CD14-positive monocyte (primary cell): ENCODE measurements around the gene ISLR2. TPM values are rescaled to one million over a fixed set of nuclear protein-coding genes. Genes with fewer than 3 reads are reported as not detected.

Source experiments
- DNase-seq, 3 donors: peaks; one replicate each; pipeline ENCODE4 v3.0.0-alpha.2; 2011 to 2022
- H2AFZ ChIP-seq: 2 replicates; pipeline ENCODE4 v1.6.0; 2012; ENCODE audit warnings: mild to moderate bottlenecking, low read depth, low read length, inconsistent platforms; ENCODE audit not compliant: insufficient read depth, poor library complexity, severe bottlenecking
- H3K27ac ChIP-seq, 2 donors: 1 replicate in 1 of 2; 2 replicates in 1 of 2; pipeline ENCODE4 v1.5.1; 2012 to 2013; ENCODE audit warnings: low read length in 2 of 2, control low read depth in 1 of 2, inconsistent platforms in 1 of 2, low read depth in 1 of 2, mild to moderate bottlenecking in 1 of 2
- H3K27me3 ChIP-seq, 2 donors: one replicate each; pipeline versions ENCODE4 v1.6.0 to v1.6.1; 2011 to 2013; ENCODE audit warnings: low read length in 2 of 2; ENCODE audit not compliant: control insufficient read depth in 2 of 2, insufficient read depth in 2 of 2
- H3K36me3 ChIP-seq, 2 donors: replicated peaks in 1 of 2; 1 replicate in 1 of 2; 2 replicates in 1 of 2; pipeline versions ENCODE4 v1.5.1 to v1.6.1; 2012 to 2013; ENCODE audit warnings: low read length in 2 of 2, control low read depth in 1 of 2, inconsistent platforms in 1 of 2, mild to moderate bottlenecking in 1 of 2; ENCODE audit not compliant: insufficient read depth in 2 of 2, control insufficient read depth in 1 of 2
- H3K4me1 ChIP-seq, 2 donors: 1 replicate in 1 of 2; 2 replicates in 1 of 2; pipeline versions ENCODE4 v1.5.1 to v1.6.1; 2012 to 2013; ENCODE audit warnings: low read length in 2 of 2, control low read depth in 1 of 2, inconsistent platforms in 1 of 2, mild to moderate bottlenecking in 1 of 2, moderate library complexity in 1 of 2; ENCODE audit not compliant: insufficient read depth in 2 of 2, control insufficient read depth in 1 of 2
- H3K4me2 ChIP-seq: replicated peaks from 2 replicates; pipeline ENCODE3; 2012; ENCODE audit warnings: low read length, moderate library complexity, mild to moderate bottlenecking; ENCODE audit not compliant: poor library complexity, severe bottlenecking; ENCODE audit errors: extremely low read depth
- H3K4me3 ChIP-seq, 3 experiments: fragments of 200-600 bp in 1 of 3; sonication (generic) in 1 of 3; replicated peaks in 1 of 3; 1 replicate in 2 of 3; 2 replicates in 1 of 3; pipeline ENCODE4 v1.5.1; 2011 to 2013; ENCODE audit warnings: low read length in 3 of 3, mild to moderate bottlenecking in 3 of 3, control low read depth in 2 of 3, low read depth in 2 of 3, inconsistent platforms in 1 of 3, moderate library complexity in 1 of 3
- H3K79me2 ChIP-seq: 2 replicates; pipeline ENCODE4 v1.6.0; 2012; ENCODE audit warnings: mild to moderate bottlenecking, control low read depth, inconsistent platforms, low read length, moderate library complexity; ENCODE audit not compliant: insufficient read depth
- H3K9ac ChIP-seq: 2 replicates; pipeline ENCODE4 v1.6.0; 2017; ENCODE audit warnings: low read length, mild to moderate bottlenecking; ENCODE audit not compliant: insufficient read depth, poor library complexity, severe bottlenecking
- H3K9me3 ChIP-seq, 2 donors: replicated peaks in 1 of 2; 1 replicate in 1 of 2; 2 replicates in 1 of 2; pipeline versions ENCODE4 v1.5.1 to v1.6.1; 2012 to 2013; ENCODE audit warnings: low read length in 2 of 2, control low read depth in 1 of 2; ENCODE audit not compliant: control insufficient read depth in 1 of 2, insufficient read depth in 1 of 2
- H4K20me1 ChIP-seq: 2 replicates; pipeline ENCODE4 v1.6.0; 2012; ENCODE audit warnings: mild to moderate bottlenecking, low read length, control low read depth, moderate library complexity; ENCODE audit not compliant: insufficient read depth
- H3K27ac Mint-ChIP-seq, 7 donors: one replicate each; pipeline ENCODE4 v1.8.0; 2020; ENCODE audit warnings: mild to moderate bottlenecking in 7 of 7, mixed read lengths in 7 of 7, moderate library complexity in 6 of 7, inconsistent platforms in 2 of 7
- H3K27me3 Mint-ChIP-seq, 3 donors: one replicate each; pipeline ENCODE4 v1.8.0; 2021 to 2022; ENCODE audit warnings: low read depth in 3 of 3, mild to moderate bottlenecking in 3 of 3, mixed read lengths in 3 of 3, moderate library complexity in 3 of 3, inconsistent platforms in 1 of 3
- H3K36me3 Mint-ChIP-seq, 2 donors: one replicate each; pipeline ENCODE4 v1.8.0; 2020; ENCODE audit warnings: mixed read lengths in 2 of 2, inconsistent platforms in 1 of 2, mild to moderate bottlenecking in 1 of 2
- H3K4me1 Mint-ChIP-seq: one replicate; pipeline ENCODE4 v1.8.0; 2020; ENCODE audit warnings: mild to moderate bottlenecking, mixed read lengths
- H3K4me3 Mint-ChIP-seq, 2 donors: one replicate each; pipeline ENCODE4 v1.8.0; 2020; ENCODE audit warnings: mild to moderate bottlenecking in 2 of 2, mixed read lengths in 2 of 2, moderate library complexity in 1 of 2
- H3K9me3 Mint-ChIP-seq, 7 donors: one replicate each; pipeline ENCODE4 v1.8.0; 2020 to 2022; ENCODE audit warnings: mixed read lengths in 7 of 7, mild to moderate bottlenecking in 6 of 7, moderate library complexity in 6 of 7, inconsistent platforms in 2 of 7
- CTCF ChIP-seq: fragments of 200-600 bp; IDR thresholded peaks from one replicate; pipeline ENCODE4 v1.8.0; 2022; ENCODE audit warnings: antibody characterized with exemption, mild to moderate bottlenecking
- WGBS: methylation state at CpG from one replicate; pipeline ENCODE4 v1.1.5; 2013; ENCODE audit warnings: missing lambda C conversion rate; ENCODE audit not compliant: insufficient coverage; 5-methylcytosine and 5-hydroxymethylcytosine counted together
- intact Hi-C, 2 donors: fragments of 100-400 bp; cut with micrococcal nuclease; formaldehyde crosslinking; loops; one replicate each; pipeline versions ENCODE4 v1.15.0 to v1.15.1; 2023
- polyA plus RNA-seq, 3 donors: library from polyadenylated mRNA; depleted of rRNA in 1 of 3; unstranded in 2 of 3; stranded (reverse) in 1 of 3; fragments of 300-500 nt in 2 of 3; fragments of >200 nt in 1 of 3; fragmentation: Illumina TruSeq in 2 of 3; gene quantifications; 1 replicate in 2 of 3; 2 replicates in 1 of 3; pipeline ENCODE4 v1.2.3, GENCODE V29; 2012 to 2021

ISLR2 gene
- polyA plus RNA-seq, 3 donors: not detected

- no peak overlapping the region for H3K27ac Mint-ChIP-seq
- 98% methylated on average over 4 of the region's 4 CpGs for WGBS
- H3K9me3 Mint-ChIP-seq: peaks cover 0 to 17% (median 8%) of the 10 kb centered on the region in 7 donors
- peaks cover 47 to 78% of the 10 kb centered on the region in 2 donors for H3K27me3 ChIP-seq
- no peak overlapping the region for H3K9ac ChIP-seq
- H3K27me3 Mint-ChIP-seq: peaks cover 61 to 82% (median 61%) of the 10 kb centered on the region in 3 donors
- intact Hi-C loops: no loop called here
- no peak overlapping the region for H2AFZ ChIP-seq
- peaks cover 4 to 6% of the 10 kb centered on the region in 2 donors for H3K36me3 Mint-ChIP-seq
- TF ChIP-seq CTCF: no peak
- peak overlapping the region in 1 of 2 donors; percentile 77 for H3K4me3 Mint-ChIP-seq
- DNase-seq: no peak
- peaks cover 0 to 8% of the 10 kb centered on the region in 2 donors for H3K9me3 ChIP-seq
- H3K4me1 Mint-ChIP-seq: peaks cover 17% of the 10 kb centered on the region
- H4K20me1 ChIP-seq: no peaks in the 10 kb centered on the region
- no peak overlapping the region for H3K27ac ChIP-seq
- H3K4me3 ChIP-seq: no peak overlapping the region
- H3K36me3 ChIP-seq: no peaks in the 10 kb centered on the region
- peaks cover 5 to 8% of the 10 kb centered on the region in 2 donors for H3K4me1 ChIP-seq
- H3K4me2 ChIP-seq: no peak overlapping the region
- no peaks in the 10 kb centered on the region for H3K79me2 ChIP-seq
Observed at GRCh38 chr15:74138642-74139041, 8.3 kb downstream of the ISLR2 start.

- Mint-ChIP-seq H3K4me1 (peaks cover 5% of the 10 kb centered on the region), H3K36me3 (peaks cover 3 to 5% of the 10 kb centered on the region in 2 donors), H3K9me3 (peaks cover 0 to 7% (median 1%) of the 10 kb centered on the region in 7 donors), H3K27me3 (peaks cover 48 to 77% (median 54%) of the 10 kb centered on the region in 3 donors), H3K27ac (no peak overlapping the region), H3K4me3 (peak overlapping the region in 1 of 2 donors; percentile 64)
- no CpG with 5 or more reads among the region's 1 CpG for WGBS
- Histone ChIP-seq H4K20me1 (no peaks in the 10 kb centered on the region), H3K4me1 (peaks cover 0 to 2% of the 10 kb centered on the region in 2 donors), H3K9me3 (peaks cover 0 to 8% of the 10 kb centered on the region in 2 donors), H3K4me3 (no peak overlapping the region), H3K79me2 (no peaks in the 10 kb centered on the region), H3K27me3 (peaks cover 43 to 60% of the 10 kb centered on the region in 2 donors), H3K36me3 (no peaks in the 10 kb centered on the region), H3K9ac (no peak overlapping the region), H3K27ac (no peak overlapping the region), H3K4me2 (no peak overlapping the region), H2AFZ (no peak overlapping the region)
- intact Hi-C loops: loop anchor here in 1 of 2 donors (10.0 kb wide), 1 partner anchor 167 kb away; no protein-coding TSS in a partner anchor
- DNase-seq: no peak
- no peak for TF ChIP-seq CTCF
Observed at GRCh38 chr15:74141591-74141990, 11.2 kb downstream of the ISLR2 start.
